ENCODE results near the gene PTH2.

- TF ChIP-seq CTCF (IDR thresholded peaks at IDR 0.05) (no peak), ZNF416 (CRISPR knock-in tag; IDR thresholded peaks at IDR 0.05) (no peak)
Measured at GRCh38 chr19:49393881-49394280, 29.4 kb downstream of the PTH2 start.
